Measurements from ENCODE around the gene VAT1L.

The VAT1L gene

GRCh38 chr16:77838597-77839255 is 50.4 kb downstream of the VAT1L start:
- Histone ChIP-seq H3K79me1 (replicated peaks; ENCODE audit: low read length, poor library complexity, severe bottlenecking) (no peaks in the 10 kb centered on the region), H3K4ac (ENCODE audit: low read depth in 1 of 2, low read length in 2 of 2) (peak overlapping the region in 1 of 2 experiments; percentile 74), H3K27ac (ENCODE audit: low read length, poor library complexity, severe bottlenecking) (no peak overlapping the region), H2BK5ac (ENCODE audit: low read depth, low read length, poor library complexity, severe bottlenecking) (no peak overlapping the region), H2AFZ (ENCODE audit: low read depth, low read length) (no peak overlapping the region), H3K23ac (ENCODE audit: low read length in 2 of 2) (no peak overlapping the region), H2BK120ac (ENCODE audit: low read depth, low read length) (no peak overlapping the region), H3K4me2 (ENCODE audit: low read length, poor library complexity, severe bottlenecking) (no peak overlapping the region), H3K9ac (ENCODE audit: low read length) (no peak overlapping the region), H3K18ac (ENCODE audit: low read depth in 1 of 2, low read length in 2 of 2) (peak overlapping the region; percentile 69 to 93), H3K36me3 (ENCODE audit: control insufficient read depth in 1 of 2, insufficient read depth in 2 of 2, low read depth in 1 of 2, low read length in 2 of 2) (no peaks in the 10 kb centered on the region), H3K9me3 (ENCODE audit: control insufficient read depth, low read length) (no peaks in the 10 kb centered on the region), H4K91ac (ENCODE audit: low read length) (peak overlapping the region; percentile 57), H3K4me1 (ENCODE audit: control insufficient read depth, insufficient read depth, low read depth, low read length) (peaks cover 3% of the 10 kb centered on the region), H3K14ac (ENCODE audit: low read length in 2 of 2) (no peak overlapping the region), H2BK15ac (ENCODE audit: low read depth, poor library complexity, severe bottlenecking) (no peak overlapping the region), H2AK5ac (ENCODE audit: low read length, severe bottlenecking) (no peak overlapping the region), H3K4me3 (ENCODE audit: insufficient read depth in 1 of 2, low read depth in 1 of 2, low read length in 2 of 2) (no peak overlapping the region), H2BK12ac (ENCODE audit: low read length in 2 of 2) (peak overlapping the region; percentile 81 to 89), H4K8ac (ENCODE audit: low read length) (peak overlapping the region; percentile 5), H3K27me3 (ENCODE audit: control insufficient read depth in 1 of 2, insufficient read depth in 1 of 2, low read length in 2 of 2) (peaks cover 4 to 7% of the 10 kb centered on the region in 2 experiments)
- DNase-seq, result peak; percentile 55
- 77% methylated on average over 7 of the region's 7 CpGs for WGBS

- 85% methylated on average over 2 of the region's 5 CpGs for WGBS
- H2BK15ac ChIP-seq (ENCODE audit: low read depth, poor library complexity, severe bottlenecking), result no peak overlapping the region
- peak overlapping the region; percentile 18 to 37 for H2BK12ac ChIP-seq (ENCODE audit: low read length in 2 of 2)
- H3K4me2 ChIP-seq (ENCODE audit: low read length, poor library complexity, severe bottlenecking), result no peak overlapping the region
- no peak overlapping the region for H3K4me3 ChIP-seq (ENCODE audit: insufficient read depth in 1 of 2, low read depth in 1 of 2, low read length in 2 of 2)
- no peak overlapping the region for H2AFZ ChIP-seq (ENCODE audit: low read depth, low read length)
- H3K18ac ChIP-seq (ENCODE audit: low read depth in 1 of 2, low read length in 2 of 2), result peak overlapping the region in 1 of 2 experiments; percentile 19
- no peak overlapping the region for H2BK120ac ChIP-seq (ENCODE audit: low read depth, low read length)
- H3K23ac ChIP-seq (ENCODE audit: low read length in 2 of 2), result no peak overlapping the region
- H3K14ac ChIP-seq (ENCODE audit: low read length in 2 of 2), result no peak overlapping the region
- H3K79me1 ChIP-seq (replicated peaks; ENCODE audit: low read length, poor library complexity, severe bottlenecking), result no peaks in the 10 kb centered on the region
- DNase-seq, result peak; percentile 19
- no peak overlapping the region for H2BK5ac ChIP-seq (ENCODE audit: low read depth, low read length, poor library complexity, severe bottlenecking)
- peaks cover 5 to 9% of the 10 kb centered on the region in 2 experiments for H3K27me3 ChIP-seq (ENCODE audit: control insufficient read depth in 1 of 2, insufficient read depth in 1 of 2, low read length in 2 of 2)
- no peak overlapping the region for H3K27ac ChIP-seq (ENCODE audit: low read length, poor library complexity, severe bottlenecking)
- H3K9me3 ChIP-seq (ENCODE audit: control insufficient read depth, low read length), result no peaks in the 10 kb centered on the region
- H4K91ac ChIP-seq (ENCODE audit: low read length), result peak overlapping the region; percentile 90
- H3K4ac ChIP-seq (ENCODE audit: low read depth in 1 of 2, low read length in 2 of 2), result peak overlapping the region in 1 of 2 experiments; percentile 33
- H3K9ac ChIP-seq (ENCODE audit: low read length), result no peak overlapping the region
- no peak overlapping the region for H2AK5ac ChIP-seq (ENCODE audit: low read length, severe bottlenecking)
- H4K8ac ChIP-seq (ENCODE audit: low read length), result peak overlapping the region; percentile 13
- H3K4me1 ChIP-seq (ENCODE audit: control insufficient read depth, insufficient read depth, low read depth, low read length), result no peaks in the 10 kb centered on the region
- no peaks in the 10 kb centered on the region for H3K36me3 ChIP-seq (ENCODE audit: control insufficient read depth in 1 of 2, insufficient read depth in 2 of 2, low read depth in 1 of 2, low read length in 2 of 2)
Measured at GRCh38 chr16:77840093-77840492, 51.7 kb downstream of the VAT1L start.

- H2AFZ ChIP-seq (ENCODE audit: low read depth, low read length), result no peak overlapping the region
- no peaks in the 10 kb centered on the region for H3K36me3 ChIP-seq (ENCODE audit: control insufficient read depth in 1 of 2, insufficient read depth in 2 of 2, low read depth in 1 of 2, low read length in 2 of 2)
- H2BK12ac ChIP-seq (ENCODE audit: low read length in 2 of 2), result peak overlapping the region in 1 of 2 experiments; percentile 38
- H3K4ac ChIP-seq (ENCODE audit: low read depth in 1 of 2, low read length in 2 of 2), result no peak overlapping the region
- no peak overlapping the region for H3K27ac ChIP-seq (ENCODE audit: low read length, poor library complexity, severe bottlenecking)
- H3K23ac ChIP-seq (ENCODE audit: low read length in 2 of 2), result no peak overlapping the region
- H2AK5ac ChIP-seq (ENCODE audit: low read length, severe bottlenecking), result no peak overlapping the region
- H3K4me1 ChIP-seq (ENCODE audit: control insufficient read depth, insufficient read depth, low read depth, low read length), result no peaks in the 10 kb centered on the region
- peaks cover 5 to 10% of the 10 kb centered on the region in 2 experiments for H3K27me3 ChIP-seq (ENCODE audit: control insufficient read depth in 1 of 2, insufficient read depth in 1 of 2, low read length in 2 of 2)
- 76% methylated on average over 5 of the region's 6 CpGs for WGBS
- H3K79me1 ChIP-seq (replicated peaks; ENCODE audit: low read length, poor library complexity, severe bottlenecking), result no peaks in the 10 kb centered on the region
- H2BK5ac ChIP-seq (ENCODE audit: low read depth, low read length, poor library complexity, severe bottlenecking), result no peak overlapping the region
- no peak overlapping the region for H3K4me2 ChIP-seq (ENCODE audit: low read length, poor library complexity, severe bottlenecking)
- H4K91ac ChIP-seq (ENCODE audit: low read length), result no peak overlapping the region
- H4K8ac ChIP-seq (ENCODE audit: low read length), result no peak overlapping the region
- peak; percentile 68 for DNase-seq
- no peak overlapping the region for H3K14ac ChIP-seq (ENCODE audit: low read length in 2 of 2)
- H3K9me3 ChIP-seq (ENCODE audit: control insufficient read depth, low read length), result no peaks in the 10 kb centered on the region
- no peak overlapping the region for H3K18ac ChIP-seq (ENCODE audit: low read depth in 1 of 2, low read length in 2 of 2)
- H3K9ac ChIP-seq (ENCODE audit: low read length), result no peak overlapping the region
- H2BK15ac ChIP-seq (ENCODE audit: low read depth, poor library complexity, severe bottlenecking), result no peak overlapping the region
- H2BK120ac ChIP-seq (ENCODE audit: low read depth, low read length), result no peak overlapping the region
- H3K4me3 ChIP-seq (ENCODE audit: insufficient read depth in 1 of 2, low read depth in 1 of 2, low read length in 2 of 2), result no peak overlapping the region
Measured at GRCh38 chr16:77840673-77841501, 52.5 kb downstream of the VAT1L start.

- no peak overlapping the region for H2AK5ac ChIP-seq (ENCODE audit: low read length, severe bottlenecking)
- H3K36me3 ChIP-seq (ENCODE audit: control insufficient read depth in 1 of 2, insufficient read depth in 2 of 2, low read depth in 1 of 2, low read length in 2 of 2), result no peaks in the 10 kb centered on the region
- H3K27me3 ChIP-seq (ENCODE audit: control insufficient read depth in 1 of 2, insufficient read depth in 1 of 2, low read length in 2 of 2), result peaks cover 5 to 10% of the 10 kb centered on the region in 2 experiments
- no peaks in the 10 kb centered on the region for H3K9me3 ChIP-seq (ENCODE audit: control insufficient read depth, low read length)
- no peak overlapping the region for H3K4me3 ChIP-seq (ENCODE audit: insufficient read depth in 1 of 2, low read depth in 1 of 2, low read length in 2 of 2)
- H4K91ac ChIP-seq (ENCODE audit: low read length), result no peak overlapping the region
- no peak overlapping the region for H2BK5ac ChIP-seq (ENCODE audit: low read depth, low read length, poor library complexity, severe bottlenecking)
- H3K23ac ChIP-seq (ENCODE audit: low read length in 2 of 2), result no peak overlapping the region
- H4K8ac ChIP-seq (ENCODE audit: low read length), result no peak overlapping the region
- no peak overlapping the region for H2BK120ac ChIP-seq (ENCODE audit: low read depth, low read length)
- peak overlapping the region in 1 of 2 experiments; percentile 38 for H2BK12ac ChIP-seq (ENCODE audit: low read length in 2 of 2)
- no peak overlapping the region for H3K14ac ChIP-seq (ENCODE audit: low read length in 2 of 2)
- H3K18ac ChIP-seq (ENCODE audit: low read depth in 1 of 2, low read length in 2 of 2), result peak overlapping the region in 1 of 2 experiments; percentile 71
- H3K4me1 ChIP-seq (ENCODE audit: control insufficient read depth, insufficient read depth, low read depth, low read length), result no peaks in the 10 kb centered on the region
- DNase-seq, result no peak
- no peak overlapping the region for H3K4ac ChIP-seq (ENCODE audit: low read depth in 1 of 2, low read length in 2 of 2)
- WGBS, result 75% methylated on average over 3 of the region's 3 CpGs
- H2AFZ ChIP-seq (ENCODE audit: low read depth, low read length), result no peak overlapping the region
- H2BK15ac ChIP-seq (ENCODE audit: low read depth, poor library complexity, severe bottlenecking), result no peak overlapping the region
- no peak overlapping the region for H3K4me2 ChIP-seq (ENCODE audit: low read length, poor library complexity, severe bottlenecking)
- no peak overlapping the region for H3K27ac ChIP-seq (ENCODE audit: low read length, poor library complexity, severe bottlenecking)
- H3K79me1 ChIP-seq (replicated peaks; ENCODE audit: low read length, poor library complexity, severe bottlenecking), result no peaks in the 10 kb centered on the region
- no peak overlapping the region for H3K9ac ChIP-seq (ENCODE audit: low read length)
Measured at GRCh38 chr16:77841502-77841763, 53.1 kb downstream of the VAT1L start.

All from mesenchymal stem cell (in vitro differentiated cells and primary cell).